Lower leg skin (tissue), 3 donors: Measurements from ENCODE around the gene KAT6B.

Source experiments
- POLR2A ChIP-seq, 2 donors: fragments of 450-650 bp; IDR thresholded peaks; one replicate each; pipeline ENCODE4 v1.6.1; 2016 to 2017; ENCODE audit warnings: antibody characterized with exemption in 2 of 2, mild to moderate bottlenecking in 1 of 2, moderate library complexity in 1 of 2
- TF ChIP-seq, protein P1 (sequence below), 3 donors: fragments of 450-650 bp; IDR thresholded peaks; one replicate each; pipeline ENCODE4 v1.5.1; 2016; ENCODE audit warnings: antibody characterized with exemption in 3 of 3, mild to moderate bottlenecking in 3 of 3, moderate library complexity in 2 of 3

DNA sequence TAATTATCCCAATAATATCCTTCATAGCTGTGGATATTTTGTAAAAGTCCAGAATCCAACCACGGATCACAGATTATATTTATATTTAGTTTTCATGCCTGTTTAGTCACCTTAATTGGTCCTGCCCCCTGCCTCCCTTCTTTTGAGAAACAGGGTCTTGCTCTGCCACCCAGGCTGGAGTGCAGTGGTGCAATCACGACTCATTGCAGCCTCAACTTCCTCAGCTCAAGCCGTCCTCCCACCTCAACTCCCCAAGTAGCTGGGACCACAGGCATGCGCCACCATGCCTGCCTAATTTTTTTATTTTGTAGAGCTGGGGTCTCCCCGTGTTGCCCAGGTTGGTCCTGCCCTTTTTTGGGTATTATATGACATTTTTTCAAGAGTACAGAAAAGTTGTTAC is 129.4 kb downstream of the KAT6B start:
- TF ChIP-seq POLR2A (IDR thresholded peaks at IDR 0.05) = no peak
- TF ChIP-seq, protein P1, sequence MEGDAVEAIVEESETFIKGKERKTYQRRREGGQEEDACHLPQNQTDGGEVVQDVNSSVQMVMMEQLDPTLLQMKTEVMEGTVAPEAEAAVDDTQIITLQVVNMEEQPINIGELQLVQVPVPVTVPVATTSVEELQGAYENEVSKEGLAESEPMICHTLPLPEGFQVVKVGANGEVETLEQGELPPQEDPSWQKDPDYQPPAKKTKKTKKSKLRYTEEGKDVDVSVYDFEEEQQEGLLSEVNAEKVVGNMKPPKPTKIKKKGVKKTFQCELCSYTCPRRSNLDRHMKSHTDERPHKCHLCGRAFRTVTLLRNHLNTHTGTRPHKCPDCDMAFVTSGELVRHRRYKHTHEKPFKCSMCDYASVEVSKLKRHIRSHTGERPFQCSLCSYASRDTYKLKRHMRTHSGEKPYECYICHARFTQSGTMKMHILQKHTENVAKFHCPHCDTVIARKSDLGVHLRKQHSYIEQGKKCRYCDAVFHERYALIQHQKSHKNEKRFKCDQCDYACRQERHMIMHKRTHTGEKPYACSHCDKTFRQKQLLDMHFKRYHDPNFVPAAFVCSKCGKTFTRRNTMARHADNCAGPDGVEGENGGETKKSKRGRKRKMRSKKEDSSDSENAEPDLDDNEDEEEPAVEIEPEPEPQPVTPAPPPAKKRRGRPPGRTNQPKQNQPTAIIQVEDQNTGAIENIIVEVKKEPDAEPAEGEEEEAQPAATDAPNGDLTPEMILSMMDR (IDR thresholded peaks at IDR 0.05) = no peak
